ENCODE measurements around the gene PHF21A.

Gene PHF21A

GRCh38 chr11:46073632-46074031 lies 47.6 kb downstream of the PHF21A start:
- H4K20me1 ChIP-seq (ENCODE audit: insufficient read depth, low read length): no peaks in the 10 kb centered on the region
- H3K79me2 ChIP-seq (ENCODE audit: low read length): no peaks in the 10 kb centered on the region
- H3K36me3 ChIP-seq (replicated peaks; ENCODE audit: low read depth, low read length): peaks cover 16% of the 10 kb centered on the region
- no peak overlapping the region for H3K4me2 ChIP-seq (ENCODE audit: low read length)
- no peak overlapping the region for H3K4me3 ChIP-seq (ENCODE audit: low read length)
- H3K9me3 ChIP-seq (ENCODE audit: insufficient read depth, low read length): no peaks in the 10 kb centered on the region
- no peak for TF ChIP-seq CTCF (IDR thresholded peaks at IDR 0.05; ENCODE audit: low read depth, low read length)
- no peak for TF ChIP-seq EZH2phosphoT487 (IDR thresholded peaks at IDR 0.05; ENCODE audit: low read depth)
- H3K4me1 ChIP-seq (ENCODE audit: low read length): no peaks in the 10 kb centered on the region
- H3K27ac ChIP-seq (ENCODE audit: low read length): no peak overlapping the region
- no peak overlapping the region for H2AFZ ChIP-seq (ENCODE audit: low read depth, low read length)
- no peaks in the 10 kb centered on the region for H3K27me3 ChIP-seq (ENCODE audit: low read depth, low read length)
- H3K9ac ChIP-seq (ENCODE audit: low read length): no peak overlapping the region

GRCh38 chr11:46072172-46072964 lies 48.9 kb downstream of the PHF21A start:
- no peaks in the 10 kb centered on the region for H3K9me3 ChIP-seq (ENCODE audit: insufficient read depth, low read length)
- H3K9ac ChIP-seq (ENCODE audit: low read length): no peak overlapping the region
- no peaks in the 10 kb centered on the region for H3K4me1 ChIP-seq (ENCODE audit: low read length)
- H3K27ac ChIP-seq (ENCODE audit: low read length): no peak overlapping the region
- no peaks in the 10 kb centered on the region for H3K27me3 ChIP-seq (ENCODE audit: low read depth, low read length)
- H3K36me3 ChIP-seq (replicated peaks; ENCODE audit: low read depth, low read length): peaks cover 16% of the 10 kb centered on the region
- H3K79me2 ChIP-seq (ENCODE audit: low read length): no peaks in the 10 kb centered on the region
- no peak overlapping the region for H3K4me3 ChIP-seq (ENCODE audit: low read length)
- no peaks in the 10 kb centered on the region for H4K20me1 ChIP-seq (ENCODE audit: insufficient read depth, low read length)
- no peak for TF ChIP-seq EZH2phosphoT487 (IDR thresholded peaks at IDR 0.05; ENCODE audit: low read depth)
- TF ChIP-seq CTCF (IDR thresholded peaks at IDR 0.05; ENCODE audit: low read depth, low read length): no peak
- H3K4me2 ChIP-seq (ENCODE audit: low read length): no peak overlapping the region
- H2AFZ ChIP-seq (ENCODE audit: low read depth, low read length): no peak overlapping the region

- Histone ChIP-seq H3K79me2 (ENCODE audit: low read length) (no peaks in the 10 kb centered on the region), H3K4me2 (ENCODE audit: low read length) (no peak overlapping the region), H3K27ac (ENCODE audit: low read length) (no peak overlapping the region), H3K9ac (ENCODE audit: low read length) (no peak overlapping the region), H3K4me3 (ENCODE audit: low read length) (no peak overlapping the region), H3K4me1 (ENCODE audit: low read length) (no peaks in the 10 kb centered on the region), H4K20me1 (ENCODE audit: insufficient read depth, low read length) (no peaks in the 10 kb centered on the region), H3K27me3 (ENCODE audit: low read depth, low read length) (no peaks in the 10 kb centered on the region), H2AFZ (ENCODE audit: low read depth, low read length) (no peak overlapping the region), H3K9me3 (ENCODE audit: insufficient read depth, low read length) (no peaks in the 10 kb centered on the region), H3K36me3 (replicated peaks; ENCODE audit: low read depth, low read length) (peaks cover 14% of the 10 kb centered on the region)
- TF ChIP-seq EZH2phosphoT487 (IDR thresholded peaks at IDR 0.05; ENCODE audit: low read depth) (no peak), CTCF (IDR thresholded peaks at IDR 0.05; ENCODE audit: low read depth, low read length) (no peak)
Observed at GRCh38 chr11:46071091-46071490, 50.2 kb downstream of the PHF21A start.

DNA sequence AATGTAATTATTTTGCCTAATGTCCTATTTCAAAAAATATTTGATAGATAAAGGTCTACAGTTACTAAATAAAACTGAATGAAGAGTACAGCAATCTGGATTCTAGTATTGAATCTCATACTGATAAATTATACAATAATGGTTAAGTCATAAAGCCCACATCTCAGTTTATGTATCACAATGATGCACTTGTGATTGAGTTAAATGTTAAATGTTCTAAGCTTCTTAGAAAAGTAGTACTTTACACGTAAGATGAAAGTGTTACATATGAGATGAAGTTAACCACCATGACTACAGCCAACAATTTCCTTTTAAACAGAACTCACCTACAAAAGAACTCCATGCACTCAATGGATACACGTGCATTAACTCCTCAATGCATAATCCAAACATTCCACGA lies 51.7 kb downstream of the PHF21A start:
- H2AFZ ChIP-seq (ENCODE audit: low read depth, low read length): no peak overlapping the region
- no peaks in the 10 kb centered on the region for H4K20me1 ChIP-seq (ENCODE audit: insufficient read depth, low read length)
- no peaks in the 10 kb centered on the region for H3K4me1 ChIP-seq (ENCODE audit: low read length)
- H3K27ac ChIP-seq (ENCODE audit: low read length): no peak overlapping the region
- peaks cover 7% of the 10 kb centered on the region for H3K36me3 ChIP-seq (replicated peaks; ENCODE audit: low read depth, low read length)
- TF ChIP-seq EZH2phosphoT487 (IDR thresholded peaks at IDR 0.05; ENCODE audit: low read depth): no peak
- TF ChIP-seq CTCF (IDR thresholded peaks at IDR 0.05; ENCODE audit: low read depth, low read length): no peak
- H3K27me3 ChIP-seq (ENCODE audit: low read depth, low read length): no peaks in the 10 kb centered on the region
- no peak overlapping the region for H3K4me3 ChIP-seq (ENCODE audit: low read length)
- no peaks in the 10 kb centered on the region for H3K9me3 ChIP-seq (ENCODE audit: insufficient read depth, low read length)
- H3K4me2 ChIP-seq (ENCODE audit: low read length): no peak overlapping the region
- no peaks in the 10 kb centered on the region for H3K79me2 ChIP-seq (ENCODE audit: low read length)
- H3K9ac ChIP-seq (ENCODE audit: low read length): no peak overlapping the region

Data from OCI-LY3 (cell line).